ENCODE data around the gene RCVRN.

The RCVRN gene

DNA sequence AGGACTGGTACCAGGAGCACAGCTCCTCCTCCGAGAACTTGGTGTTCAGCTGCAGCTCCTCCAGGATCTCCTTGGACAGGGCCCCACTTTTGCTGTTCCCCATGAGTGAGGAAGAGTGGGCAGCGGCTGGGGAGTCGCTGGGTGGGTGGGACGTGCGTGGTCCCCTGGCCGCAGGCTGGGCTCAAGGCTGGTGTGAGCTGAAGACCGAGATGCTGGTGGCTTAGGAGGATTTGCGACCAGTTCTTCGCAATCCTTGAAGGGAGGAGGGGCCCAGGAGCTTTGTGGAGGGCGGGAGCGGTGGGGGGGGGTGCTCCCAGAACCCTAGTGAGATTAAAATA, at the start of gene RCVRN:
Gene RCVRN (minus strand): TSS at position 194 of the 338 bp plus-strand sequence. CDS start 91 bp downstream, at position 103.
- no peak for DNase-seq

DNA sequence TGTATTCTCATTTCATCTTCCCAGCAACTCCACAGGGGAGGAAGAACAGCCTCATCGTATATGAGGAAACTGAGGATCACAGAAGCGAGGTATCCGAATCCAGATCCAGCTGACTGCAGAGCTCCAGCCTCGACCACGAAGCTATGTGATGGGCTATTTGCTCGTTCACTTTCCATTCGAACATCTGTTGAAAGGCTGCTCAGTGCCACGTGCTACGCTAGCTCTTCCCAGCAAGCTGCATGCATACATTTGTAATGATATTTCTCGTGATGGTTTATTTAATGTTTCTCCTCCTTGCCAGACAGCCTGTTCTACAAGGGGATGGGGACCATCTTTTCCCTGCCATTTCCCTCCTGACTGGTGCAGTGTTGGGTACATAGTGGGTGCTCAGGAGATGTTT, 48.4 kb upstream of the RCVRN start:
- no peak for DNase-seq

DNA sequence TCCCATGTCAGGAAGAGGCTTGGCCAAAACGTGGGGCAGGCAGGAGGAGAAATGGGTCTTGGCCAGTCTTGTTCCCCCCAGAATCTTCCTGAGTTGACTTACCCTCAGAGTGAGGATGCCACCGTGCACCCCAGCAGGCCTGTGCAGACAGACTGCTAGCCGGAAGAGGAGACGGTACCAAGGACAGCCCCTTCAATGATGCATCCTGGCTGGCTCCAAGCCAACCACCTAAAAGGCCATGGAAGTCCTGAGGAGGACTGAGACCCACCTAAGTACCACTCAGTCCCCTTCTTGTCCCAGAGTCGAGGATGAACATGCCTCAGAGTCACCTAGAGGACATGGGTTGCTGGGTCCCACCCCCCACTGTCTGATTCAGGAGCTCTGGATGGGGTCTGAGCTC, 46.7 kb upstream of the RCVRN start:
- no peak for DNase-seq

DNA sequence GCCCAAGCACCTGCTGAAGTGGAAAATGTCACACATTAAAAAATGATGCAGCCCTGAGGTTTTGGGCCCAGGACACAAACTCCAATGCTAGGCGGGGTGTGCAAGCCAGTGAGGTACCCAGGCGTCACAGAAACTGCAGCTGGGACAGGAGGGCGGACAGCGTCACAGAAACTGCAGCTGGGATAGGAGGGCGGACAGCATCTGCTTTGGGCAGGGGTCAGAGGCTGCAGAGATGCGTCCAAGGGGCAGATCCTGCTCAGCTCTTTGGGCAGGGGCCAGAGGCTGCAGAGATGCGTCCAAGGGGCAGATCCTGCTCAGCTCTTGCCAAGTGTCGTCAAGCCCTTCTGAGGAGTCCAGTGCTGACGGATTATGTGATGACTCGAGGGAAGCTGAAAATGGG, 43.9 kb upstream of the RCVRN start:
- DNase-seq = no peak

- DNase-seq = no peak
Measured at GRCh38 chr17:9944704-9945103, 39.6 kb upstream of the RCVRN start.

DNA sequence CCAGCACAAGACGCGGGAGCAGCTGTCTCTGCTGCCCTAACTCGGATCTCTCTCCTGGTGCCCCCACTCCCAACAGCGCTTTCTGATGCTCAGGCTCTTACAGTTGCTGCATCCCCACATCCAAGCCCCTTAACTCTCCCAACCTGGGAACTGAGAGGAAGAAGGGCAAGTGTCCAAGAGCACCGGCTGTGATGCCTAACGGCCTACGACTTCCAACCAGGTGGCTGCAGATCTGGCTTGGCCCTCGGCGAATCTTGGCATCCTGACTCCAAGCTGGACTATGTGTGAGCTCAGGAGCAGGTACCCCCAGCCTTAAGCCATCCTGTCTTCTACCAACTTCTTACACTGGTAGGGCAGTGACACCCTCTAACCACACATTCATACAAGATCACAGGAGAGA, 38.3 kb upstream of the RCVRN start:
- no peak for DNase-seq

- DNase-seq = no peak
Measured at GRCh38 chr17:9942885-9943284, 37.8 kb upstream of the RCVRN start.

- DNase-seq = no peak
Measured at GRCh38 chr17:9941305-9941704, 36.2 kb upstream of the RCVRN start.

DNA sequence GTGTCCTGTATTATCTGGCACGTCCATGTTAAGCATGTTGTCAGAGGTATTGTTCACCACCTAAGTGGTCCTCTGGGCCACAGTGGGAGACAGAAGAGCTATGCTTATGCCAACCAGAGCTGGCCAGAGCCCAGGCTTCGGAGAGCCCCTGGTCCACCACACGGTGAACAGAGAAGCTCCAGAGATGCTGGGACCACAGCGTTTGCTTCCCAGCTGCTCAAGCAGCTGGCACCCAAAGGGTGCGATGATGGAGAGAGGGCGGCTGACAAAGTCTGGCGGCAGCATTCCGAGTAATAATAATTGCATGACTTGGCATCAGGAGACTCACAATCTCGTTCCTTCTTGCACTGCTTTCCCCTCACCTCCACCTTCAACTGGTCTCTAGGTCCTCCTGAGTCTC, 35.8 kb upstream of the RCVRN start:
- DNase-seq = no peak

DNA sequence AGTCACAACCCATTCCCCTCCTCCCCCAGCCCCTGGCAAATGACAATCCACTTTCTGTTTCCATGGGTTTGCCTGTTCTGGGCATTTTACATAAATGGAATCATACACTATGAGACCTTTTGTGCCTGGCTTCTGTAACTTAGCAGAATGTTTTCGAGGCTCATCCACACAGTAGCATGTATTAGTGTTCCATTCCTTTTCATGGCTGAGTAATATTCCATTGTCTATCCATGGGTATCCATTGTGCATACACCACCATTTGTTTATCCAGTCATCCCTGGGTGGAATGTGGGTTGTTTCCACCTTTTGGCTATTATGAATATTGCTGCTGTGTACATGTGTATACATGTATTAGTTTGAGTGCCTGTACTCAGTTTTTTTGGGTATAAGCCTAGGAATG, 33.7 kb upstream of the RCVRN start:
- DNase-seq = no peak

DNA sequence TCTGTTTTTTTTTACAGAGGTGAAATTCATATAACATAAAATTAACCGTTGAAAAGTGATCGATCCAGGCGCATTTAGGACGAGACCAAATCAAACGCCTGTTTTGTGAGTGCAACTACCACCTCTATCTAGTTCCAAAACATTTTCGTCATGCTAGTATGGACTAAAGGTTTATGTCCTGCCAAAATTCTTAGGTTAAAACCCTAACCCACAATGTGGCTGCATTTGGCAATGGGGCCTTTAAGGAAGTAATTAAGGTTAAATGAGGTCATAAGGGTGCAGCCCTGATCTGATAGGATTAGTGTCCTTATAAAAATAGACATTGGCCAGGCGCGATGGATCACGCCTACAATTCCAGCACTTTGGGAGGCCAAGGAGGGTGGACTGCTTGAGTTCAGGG, 32.8 kb upstream of the RCVRN start:
- DNase-seq = no peak

DNA sequence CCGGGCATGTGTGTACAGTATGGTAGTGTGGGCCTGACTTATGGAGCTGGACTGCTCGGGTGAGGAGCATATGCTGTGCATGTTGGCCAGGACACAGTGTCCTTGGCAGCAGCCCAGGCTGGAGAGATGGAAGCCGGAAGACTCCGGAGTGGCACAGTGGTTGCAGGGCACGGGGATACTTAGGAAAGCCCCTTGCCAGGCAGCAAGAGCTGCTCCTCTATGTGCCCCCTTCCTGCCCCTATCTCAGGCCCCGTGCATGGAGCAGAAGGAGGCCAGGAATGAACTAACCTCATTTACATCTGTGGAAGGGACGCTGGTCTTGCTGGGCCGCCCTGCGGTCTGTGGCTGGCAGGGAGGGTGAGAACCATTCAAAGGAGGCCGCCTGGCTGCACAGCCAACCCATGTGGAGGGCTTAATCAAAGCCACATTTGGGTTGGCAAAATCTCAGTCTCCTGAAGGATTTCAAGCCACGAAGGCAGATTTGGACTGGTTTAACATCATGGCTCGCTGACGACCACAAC, 32.2 kb upstream of the RCVRN start:
- DNase-seq = no peak

DNA sequence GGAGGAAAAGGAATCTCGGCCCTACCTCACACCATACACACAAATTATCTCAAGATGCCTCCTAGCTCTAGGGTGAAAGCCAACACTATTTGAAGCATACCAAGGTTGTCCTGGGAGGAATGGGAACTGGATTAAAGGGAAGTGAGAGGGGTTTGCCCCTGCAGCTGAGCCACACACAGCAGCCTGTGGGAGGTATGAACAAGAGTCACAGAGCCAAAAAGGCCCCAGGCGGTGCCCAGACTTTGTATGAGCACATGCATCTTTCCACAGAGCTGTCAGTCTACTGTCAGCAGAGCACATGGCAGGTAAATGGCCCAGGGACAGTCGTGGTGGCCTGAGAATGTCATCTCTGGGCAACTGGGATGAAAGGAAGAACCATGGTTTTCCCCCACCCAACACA, 31.0 kb upstream of the RCVRN start:
- DNase-seq = no peak

GRCh38 chr17:9935408-9935807, 30.3 kb upstream of the RCVRN start:
- no peak for DNase-seq

DNA sequence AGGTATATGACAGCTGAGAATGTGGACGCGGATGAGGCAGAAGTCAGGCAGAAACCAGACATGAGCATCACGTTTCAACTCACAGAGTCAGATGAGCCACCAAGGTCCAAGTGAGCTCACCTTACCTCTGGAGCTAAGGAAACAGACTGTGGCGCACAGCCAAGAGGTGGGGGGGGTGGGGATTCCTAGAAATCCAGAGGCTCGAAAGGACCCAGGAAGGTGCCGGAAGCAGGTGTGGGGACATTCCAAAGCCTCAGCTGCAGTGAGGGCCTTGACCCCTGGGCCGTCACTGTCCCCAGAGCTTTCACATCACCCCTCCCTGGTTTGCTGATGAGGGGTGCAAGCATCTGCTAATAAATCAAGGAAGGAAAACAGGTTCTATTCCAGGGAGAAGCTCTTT, 29.3 kb upstream of the RCVRN start:
- no peak for DNase-seq

- no peak for DNase-seq
Measured at GRCh38 chr17:9932491-9932890, 27.4 kb upstream of the RCVRN start.

- no peak for DNase-seq
Measured at GRCh38 chr17:9931144-9931741, 26.2 kb upstream of the RCVRN start.

- no peak for DNase-seq
Measured at GRCh38 chr17:9929871-9930270, 24.8 kb upstream of the RCVRN start.

GRCh38 chr17:9928601-9929333, 23.7 kb upstream of the RCVRN start:
- DNase-seq = no peak

- DNase-seq = no peak
Measured at GRCh38 chr17:9926150-9926804, 21.2 kb upstream of the RCVRN start.

GRCh38 chr17:9925457-9925856, 20.4 kb upstream of the RCVRN start:
- no peak for DNase-seq

DNA sequence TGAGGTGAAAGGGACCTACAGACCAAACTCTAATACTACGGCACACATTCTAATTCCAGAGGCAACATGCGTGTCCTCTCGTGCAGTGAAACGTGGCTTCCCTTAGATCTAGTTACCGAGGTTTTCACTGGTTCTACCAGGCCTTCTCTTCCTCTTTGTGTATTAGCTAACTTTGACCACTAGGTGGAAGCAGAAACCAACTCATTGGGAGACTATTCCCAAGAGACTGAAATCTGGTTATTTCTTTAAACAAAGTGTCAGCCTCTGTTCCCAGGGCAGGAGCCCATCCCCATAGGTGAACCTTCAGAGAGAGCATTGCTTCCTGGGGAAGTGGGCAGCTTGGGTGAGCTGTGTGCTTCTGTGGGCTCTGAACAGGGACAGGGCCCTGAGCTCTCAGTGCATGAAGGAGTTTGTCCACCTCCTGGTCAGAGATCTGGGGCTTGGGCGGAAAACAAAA, 19.7 kb upstream of the RCVRN start:
- DNase-seq = no peak

- no peak for DNase-seq
Measured at GRCh38 chr17:9922012-9922848, 17.2 kb upstream of the RCVRN start.

All from activated CD8-positive, alpha-beta memory T cell treated with anti-CD3 and anti-CD28 coated beads, Interleukin-2, amount 50 U/mL, for 48 hours (primary cell).